ENCODE results near the gene TBC1D24.

DNA sequence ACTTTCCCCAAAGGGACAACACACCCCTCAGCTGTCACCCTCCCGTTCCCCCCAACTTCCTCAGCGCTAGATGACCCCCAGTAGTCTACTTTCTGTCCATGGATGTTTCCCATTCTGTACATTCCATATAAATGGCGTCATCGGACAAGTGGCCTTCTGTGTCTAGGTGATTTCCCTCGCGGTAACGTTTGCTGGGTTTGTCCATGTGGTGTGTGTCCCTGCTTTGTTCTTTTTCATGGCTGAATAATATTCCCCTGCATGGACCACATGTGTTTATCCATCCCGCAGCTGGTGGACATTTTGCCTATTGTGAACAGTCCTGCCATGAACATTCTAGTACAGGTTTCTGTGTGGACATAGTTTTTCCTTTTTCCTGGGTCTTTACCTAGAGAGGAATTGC is 22.3 kb upstream of the TBC1D24 start:
- TF ChIP-seq POLR2AphosphoS5 (IDR thresholded peaks at IDR 0.05; ENCODE audit: low read depth, low read length) (no peak), POLR2A (IDR thresholded peaks at IDR 0.05; ENCODE audit: low read depth, low read length) (no peak)

Data from GM12891 (cell line).